Omental fat pad (tissue), 4 donors: ENCODE results near the gene EPDR1. TPM values are rescaled to one million over a fixed set of nuclear protein-coding genes. Genes with fewer than 3 reads are reported as not detected.

Experiments used
- ATAC-seq: fragments of 150-250 bp; one replicate; pipeline ENCODE4 v1.9.1; 2016; ENCODE audit warnings: mild to moderate bottlenecking, moderate library complexity; ENCODE audit not compliant: low FRiP score
- DNase-seq: peaks from one replicate; pipeline ENCODE4 v3.0.0-alpha.2; 2019; ENCODE audit warnings: low spot score
- total RNA-seq, 4 donors: library from RNA; depleted of rRNA; stranded (reverse); fragments of >200 nt; gene quantifications; one replicate each; pipeline ENCODE4 v1.1.0, GENCODE V29; 2016
- TF ChIP-seq, protein P1 (sequence below), 3 donors: fragments of 450-650 bp; IDR thresholded peaks; one replicate each; pipeline ENCODE4 v1.5.1; 2016 to 2017; ENCODE audit warnings: antibody characterized with exemption in 3 of 3, mild to moderate bottlenecking in 3 of 3, moderate library complexity in 2 of 3

EPDR1 gene
- total RNA-seq, 4 donors from 2014 or later, result 9.1 to 35.6 (median 21.1) TPM

GRCh38 chr7:37987732-37988131 is 67.3 kb downstream of the EPDR1 start:
- no peak for DNase-seq
- no peak for ATAC-seq
- TF ChIP-seq, protein P1, sequence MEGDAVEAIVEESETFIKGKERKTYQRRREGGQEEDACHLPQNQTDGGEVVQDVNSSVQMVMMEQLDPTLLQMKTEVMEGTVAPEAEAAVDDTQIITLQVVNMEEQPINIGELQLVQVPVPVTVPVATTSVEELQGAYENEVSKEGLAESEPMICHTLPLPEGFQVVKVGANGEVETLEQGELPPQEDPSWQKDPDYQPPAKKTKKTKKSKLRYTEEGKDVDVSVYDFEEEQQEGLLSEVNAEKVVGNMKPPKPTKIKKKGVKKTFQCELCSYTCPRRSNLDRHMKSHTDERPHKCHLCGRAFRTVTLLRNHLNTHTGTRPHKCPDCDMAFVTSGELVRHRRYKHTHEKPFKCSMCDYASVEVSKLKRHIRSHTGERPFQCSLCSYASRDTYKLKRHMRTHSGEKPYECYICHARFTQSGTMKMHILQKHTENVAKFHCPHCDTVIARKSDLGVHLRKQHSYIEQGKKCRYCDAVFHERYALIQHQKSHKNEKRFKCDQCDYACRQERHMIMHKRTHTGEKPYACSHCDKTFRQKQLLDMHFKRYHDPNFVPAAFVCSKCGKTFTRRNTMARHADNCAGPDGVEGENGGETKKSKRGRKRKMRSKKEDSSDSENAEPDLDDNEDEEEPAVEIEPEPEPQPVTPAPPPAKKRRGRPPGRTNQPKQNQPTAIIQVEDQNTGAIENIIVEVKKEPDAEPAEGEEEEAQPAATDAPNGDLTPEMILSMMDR (IDR thresholded peaks at IDR 0.05), result no peak

DNA sequence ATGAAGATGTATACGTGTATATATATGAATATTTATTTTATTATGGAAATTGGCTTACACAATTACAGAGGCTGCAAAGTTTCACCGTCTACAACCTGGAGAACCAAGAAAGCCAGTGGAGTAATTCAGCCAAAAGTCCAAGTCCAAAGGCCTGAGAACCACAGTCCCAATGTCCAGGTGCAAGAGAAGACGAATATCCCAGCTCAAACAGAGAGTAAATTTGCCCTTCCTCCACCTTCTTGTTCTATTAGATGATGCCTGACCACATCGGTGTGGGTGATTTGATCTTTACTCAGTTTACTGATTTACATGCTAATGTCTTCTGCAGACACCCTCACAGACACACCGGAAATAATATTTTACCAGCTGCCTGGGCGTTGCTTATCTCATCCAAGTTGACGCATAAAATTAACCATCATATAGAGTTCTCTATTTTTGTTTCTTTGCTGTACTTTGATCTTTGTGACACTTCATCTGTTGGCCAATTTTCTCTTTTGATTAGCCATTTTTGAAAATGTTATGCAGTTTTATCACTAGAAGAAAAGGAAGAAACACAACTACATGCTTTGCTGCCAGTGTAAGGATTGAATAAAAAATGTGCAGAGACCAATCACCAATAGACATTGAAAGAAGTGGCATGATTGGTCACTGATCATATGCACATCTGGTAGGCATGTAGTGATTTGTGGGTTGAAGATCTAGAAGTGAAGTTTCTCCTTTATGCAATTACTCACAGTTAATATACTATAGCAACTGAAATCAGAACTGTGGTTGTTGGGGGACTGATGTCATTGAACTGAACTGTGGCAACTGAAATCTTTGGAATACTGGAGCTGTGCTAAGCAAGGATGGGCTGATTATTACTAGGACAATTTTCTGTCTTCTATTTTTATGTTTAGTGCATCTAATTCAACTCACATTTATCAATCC is 68.5 kb downstream of the EPDR1 start:
- DNase-seq, result no peak
- no peak for ATAC-seq
- TF ChIP-seq, protein P1 (IDR thresholded peaks at IDR 0.05), result no peak

- ATAC-seq (no peak), DNase-seq (no peak)
- TF ChIP-seq, protein P1 (IDR thresholded peaks at IDR 0.05), result no peak
Observed at GRCh38 chr7:37990337-37990736, 69.9 kb downstream of the EPDR1 start.

DNA sequence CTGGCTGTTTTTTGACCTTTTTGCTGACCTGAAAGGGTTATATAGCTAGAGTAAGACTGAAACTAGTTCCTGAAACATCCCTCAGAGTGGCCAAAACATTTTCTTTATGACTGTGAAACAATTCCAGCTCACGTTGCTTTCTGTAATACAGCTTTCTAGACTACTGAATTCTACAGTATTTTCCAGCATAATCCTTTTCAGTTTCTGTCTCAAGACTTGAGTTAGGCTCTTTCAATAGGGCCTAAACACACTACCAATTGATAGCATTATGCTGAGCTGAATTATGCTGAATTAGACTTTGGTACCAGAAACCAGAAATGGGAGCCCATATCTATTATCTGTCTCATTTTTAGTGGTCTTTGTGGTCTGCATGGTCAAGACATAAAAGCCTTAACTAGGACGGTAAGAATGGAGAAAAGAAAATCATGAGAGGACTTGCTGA is 72.6 kb downstream of the EPDR1 start:
- DNase-seq (no peak), ATAC-seq (no peak)
- TF ChIP-seq, protein P1 (IDR thresholded peaks at IDR 0.05), result no peak

- DNase-seq (no peak), ATAC-seq (peak; percentile 94)
- TF ChIP-seq, protein P1 (IDR thresholded peaks at IDR 0.05), result no peak
Observed at GRCh38 chr7:37999673-38000072, 79.2 kb downstream of the EPDR1 start.

GRCh38 chr7:38000272-38000671 is 79.8 kb downstream of the EPDR1 start:
- DNase-seq, result no peak
- peak; percentile 74 for ATAC-seq

More at GRCh38 chr7:38000272-38000671, 79.8 kb downstream of the EPDR1 start:
- TF ChIP-seq, protein P1 (IDR thresholded peaks at IDR 0.05), result no peak

Other genes starting within 250 kb of the EPDR1 start
- gene GPR141, start 236.9 kb upstream of the EPDR1 start, total RNA-seq, result 1 to 10 TPM in 2 of 4 donors, under 1 TPM in 2; 0.65 to 4.9 (median 1.1) TPM
- under 1 TPM in 1 of 4 donors, not detected in 3; 0.72 TPM for gene NME8, start 72.0 kb upstream of the EPDR1 start, total RNA-seq
- 10 to 100 TPM in 3 of 4 donors, 1 to 10 TPM in 1; 3.5 to 23.0 (median 14.2) TPM for gene SFRP4, start 3.8 kb upstream of the EPDR1 start, total RNA-seq